HCT116 (cell line): ENCODE results near the gene ARHGEF17. TPM values are rescaled to one million over a fixed set of nuclear protein-coding genes. Genes with fewer than 3 reads are reported as not detected.

Source experiments
- ATAC-seq: fragments of 200-7000 bp; cut with Tn5 transposase; 2 replicates; pipeline ENCODE4 v1.9.1; 2020; ENCODE audit warnings: mild to moderate bottlenecking, moderate library complexity
- BruUV-seq: library from RNA; stranded (reverse); fragments of 400-500 nt; replicated peaks from 2 replicates; lab custom pipeline; 2021; lab: Mats Ljungman, UMichigan
- CTCF ChIA-PET: fragments of 300-600 bp; sonication (Branson Sonifier 250); formaldehyde crosslinking; loops from one replicate; lab custom pipeline; 2021; ENCODE audit warnings: antibody characterized with exemption; lab: Charles Lee
- POLR2A ChIA-PET: fragments of 300-600, 350-600 bp; sonication (Branson Sonifier 250); formaldehyde crosslinking; loops from one replicate; lab custom pipeline; 2021; ENCODE audit warnings: antibody characterized with exemption; lab: Charles Lee
- RAD21 ChIA-PET, 2 experiments: fragments of 300-600 bp; sonication (Branson Sonifier 250); formaldehyde crosslinking; loops; one replicate each; lab custom pipeline; 2023; ENCODE audit warnings: low total read pairs in 2 of 2; ENCODE audit not compliant: uncharacterized antibody in 2 of 2, unreplicated experiment in 2 of 2, low non-redundant PET in 1 of 2; lab: Charles Lee
- DNase-seq: peaks from one replicate; pipeline ENCODE4 v3.0.0-alpha.2; 2010; ENCODE audit warnings: low read depth, low spot score
- H2AFZ ChIP-seq: fragments of 200-600 bp; shearing (Covaris generic), sonication (generic); 2 replicates; pipeline ENCODE4 v1.6.1; 2017; ENCODE audit warnings: low read depth, mixed run types, mixed read lengths, antibody characterized with exemption, low read length; ENCODE audit not compliant: poor library complexity, severe bottlenecking
- H3K27ac ChIP-seq: 2 replicates; pipeline ENCODE4 v1.5.1; 2012; ENCODE audit warnings: low read depth, low read length
- H3K27me3 ChIP-seq: fragments of 200-600 bp; sonication (generic); 2 replicates; pipeline ENCODE4 v1.6.1; 2016; ENCODE audit warnings: mixed run types, low read length, mixed read lengths; ENCODE audit not compliant: insufficient read depth
- H3K36me3 ChIP-seq, 2 experiments: fragments of 200-500 bp in 1 of 2; fragments of 200-600 bp in 1 of 2; sonication (Bioruptor generic) in 1 of 2; sonication (generic) in 1 of 2; 2 replicates each; pipeline versions ENCODE4 v1.5.1 to v1.6.1; 2014 to 2016; ENCODE audit warnings: low read length in 2 of 2, inconsistent platforms in 1 of 2, mixed read lengths in 1 of 2, mixed run types in 1 of 2; ENCODE audit not compliant: insufficient read depth in 2 of 2, control insufficient read depth in 1 of 2
- H3K4me1 ChIP-seq, 2 experiments: fragments of 200-600 bp in 1 of 2; sonication (generic) in 1 of 2; 2 replicates each; pipeline versions ENCODE4 v1.5.1 to v1.6.1; 2012 to 2017; ENCODE audit warnings: low read length in 2 of 2, inconsistent platforms in 1 of 2, mild to moderate bottlenecking in 1 of 2, mixed read lengths in 1 of 2, mixed run types in 1 of 2, moderate library complexity in 1 of 2; ENCODE audit not compliant: insufficient read depth in 2 of 2, control insufficient read depth in 1 of 2
- H3K4me2 ChIP-seq: fragments of 200-600 bp; sonication (generic); 2 replicates; pipeline ENCODE4 v1.6.1; 2017; ENCODE audit warnings: mixed run types, low read length, mixed read lengths
- H3K4me3 ChIP-seq, 2 experiments: fragments of 200-600 bp in 1 of 2; sonication (generic) in 1 of 2; replicated peaks in 1 of 2; 2 replicates each; pipeline ENCODE4 v1.5.1; 2011 to 2016; ENCODE audit warnings: low read length in 2 of 2, control low read depth in 1 of 2, low read depth in 1 of 2, mild to moderate bottlenecking in 1 of 2, mixed read lengths in 1 of 2, mixed run types in 1 of 2
- H3K79me2 ChIP-seq: fragments of 200-600 bp; sonication (generic); 2 replicates; pipeline ENCODE4 v1.6.1; 2017; ENCODE audit warnings: mild to moderate bottlenecking, mixed run types, low read length, moderate library complexity, mixed read lengths; ENCODE audit not compliant: insufficient read depth
- H3K9ac ChIP-seq: fragments of 200-600 bp; sonication (generic); 2 replicates; pipeline ENCODE4 v1.6.1; 2016; ENCODE audit warnings: low read length, mixed read lengths
- H3K9me2 ChIP-seq: fragments of 200-600 bp; sonication (generic), shearing (Covaris generic); 2 replicates; pipeline ENCODE4 v1.6.1; 2017; ENCODE audit warnings: mixed run types, mild to moderate bottlenecking, moderate library complexity; ENCODE audit not compliant: insufficient read depth
- H3K9me3 ChIP-seq, 2 experiments: fragments of 200-500 bp in 1 of 2; fragments of 200-600 bp in 1 of 2; sonication (Bioruptor generic) in 1 of 2; sonication (generic) in 1 of 2; 2 replicates each; pipeline ENCODE4 v1.6.1; 2014 to 2017; ENCODE audit warnings: low read length in 2 of 2, mixed read lengths in 2 of 2, inconsistent platforms in 1 of 2, low read depth in 1 of 2, mild to moderate bottlenecking in 1 of 2, mixed run types in 1 of 2, moderate library complexity in 1 of 2; ENCODE audit not compliant: control insufficient read depth in 1 of 2, insufficient read depth in 1 of 2
- H4K20me1 ChIP-seq: fragments of 200-600 bp; sonication (generic), shearing (Covaris generic); 2 replicates; pipeline ENCODE4 v1.6.1; 2017; ENCODE audit warnings: mixed run types, mild to moderate bottlenecking, moderate library complexity; ENCODE audit not compliant: insufficient read depth
- ELF1 ChIP-seq: IDR thresholded peaks from 2 replicates; pipeline ENCODE4 v1.6.1; 2012; ENCODE audit warnings: low read depth, borderline replicate concordance
- EZH2 ChIP-seq: fragments of 200-600 bp; sonication (generic); IDR thresholded peaks from 2 replicates; pipeline ENCODE4 v1.6.1; 2017; ENCODE audit warnings: antibody characterized with exemption, mixed run types
- FOSL1 ChIP-seq: IDR thresholded peaks from 2 replicates; pipeline ENCODE4 v1.6.1; 2012; ENCODE audit warnings: low read depth
- JUND ChIP-seq: IDR thresholded peaks from 2 replicates; pipeline ENCODE4 v1.6.1; 2012
- POLR2A ChIP-seq: IDR thresholded peaks from 2 replicates; pipeline ENCODE4 v1.7.0; 2011; ENCODE audit warnings: borderline replicate concordance; ENCODE audit not compliant: insufficient read depth, insufficient read length; ENCODE audit errors: extremely low read depth
- RAD21 ChIP-seq: IDR thresholded peaks from 2 replicates; pipeline ENCODE4 v1.6.1; 2012; ENCODE audit warnings: low read depth, mild to moderate bottlenecking
- ZFX ChIP-seq: fragments of 450-650 bp; IDR thresholded peaks from 2 replicates; pipeline ENCODE4 v1.6.1; 2017
- intact Hi-C: fragments of 100-400 bp; cut with micrococcal nuclease; formaldehyde crosslinking; loops from 2 replicates; pipeline ENCODE4 v1.10.0; 2022
- total RNA-seq: library from RNA; stranded (reverse); gene quantifications from one replicate; pipeline ENCODE4 v1.2.1, GENCODE V29; 2021; ENCODE audit not compliant: unreplicated experiment

ARHGEF17 gene
- total RNA-seq, 1 experiment from 2014 or later: 18.2 TPM

DNA sequence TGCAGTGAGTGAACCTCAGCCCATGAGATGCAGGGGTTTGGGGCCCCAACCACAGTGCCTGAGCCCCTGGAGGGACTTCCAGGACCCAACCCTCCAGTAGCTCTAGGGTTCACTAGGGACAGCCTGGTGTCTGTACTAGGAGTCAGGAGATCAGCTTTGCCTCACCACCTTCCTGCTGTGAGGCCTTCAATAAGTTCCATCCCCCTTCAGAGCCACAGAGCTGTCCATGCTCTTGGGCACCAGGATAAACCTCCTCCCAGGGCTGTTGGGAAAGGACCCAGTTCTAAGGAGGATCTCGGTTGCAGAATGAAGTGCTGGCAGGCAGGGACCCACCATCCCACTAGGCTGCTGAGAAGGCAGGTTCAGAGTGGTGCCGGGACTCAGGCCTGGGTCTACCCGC lies 9.7 kb downstream of the ARHGEF17 start:
- Histone ChIP-seq H3K27me3 (no peaks in the 10 kb centered on the region), H3K36me3 (no peaks in the 10 kb centered on the region), H3K9me3 (no peaks in the 10 kb centered on the region), H3K9me2 (no peaks in the 10 kb centered on the region), H2AFZ (no peak overlapping the region), H3K79me2 (0 out of 2 replicates have a peak, but pooled peaks cover 6% of the 10 kb centered on the region), H3K4me2 (no peak overlapping the region), H4K20me1 (no peaks in the 10 kb centered on the region), H3K4me1 (peaks cover 19 to 41% of the 10 kb centered on the region in 2 experiments), H3K27ac (no peak overlapping the region), H3K9ac (no peak overlapping the region), H3K4me3 (no peak overlapping the region)
- intact Hi-C loops: no loop called here
- ChIA-PET CTCF (interaction anchor here (0.7 kb wide), 1 partner anchor 13 kb away, joined by 3 read pairs; no protein-coding TSS in a partner anchor), POLR2A (no interaction called here), RAD21 (no interaction called here)
- DNase-seq (no peak), ATAC-seq (no peak)
- TF ChIP-seq ELF1 (no peak), POLR2A (no peak), JUND (no peak)
- BruUV-seq: no TSS peak

DNA sequence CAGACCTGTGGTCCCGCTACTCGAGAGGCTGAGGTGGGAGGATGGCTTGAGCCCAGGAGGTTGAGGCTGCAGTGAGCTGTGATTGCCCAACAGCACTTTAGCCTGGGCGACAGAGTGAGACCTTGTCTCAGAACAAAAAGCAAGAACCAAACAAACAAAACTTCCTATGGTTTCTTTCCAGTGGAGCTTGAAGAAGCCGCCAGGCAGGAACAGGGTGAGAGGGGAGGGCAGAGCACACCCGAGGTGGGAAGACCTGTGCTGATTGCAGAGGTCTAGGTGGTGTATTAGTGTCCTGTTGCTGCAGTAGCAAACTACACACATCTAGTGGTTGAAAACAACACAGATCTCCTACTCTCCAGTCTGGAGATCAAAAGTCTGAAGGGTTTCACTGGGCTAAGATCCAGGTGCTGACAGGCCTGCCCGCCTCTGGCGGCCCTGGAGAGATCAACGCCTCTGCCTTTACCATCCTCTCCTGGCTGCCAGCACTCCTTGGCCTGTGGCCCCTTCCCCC lies 10.5 kb downstream of the ARHGEF17 start:
- Histone ChIP-seq H3K9me2 (no peaks in the 10 kb centered on the region), H3K9me3 (no peaks in the 10 kb centered on the region), H3K36me3 (no peaks in the 10 kb centered on the region), H3K4me2 (no peak overlapping the region), H3K4me3 (no peak overlapping the region), H3K27me3 (no peaks in the 10 kb centered on the region), H3K79me2 (0 out of 2 replicates have a peak, but pooled peaks cover 6% of the 10 kb centered on the region), H3K27ac (no peak overlapping the region), H3K4me1 (peaks cover 26 to 41% of the 10 kb centered on the region in 2 experiments), H3K9ac (no peak overlapping the region), H4K20me1 (no peaks in the 10 kb centered on the region), H2AFZ (no peak overlapping the region)
- CTCF ChIA-PET: no interaction called here
- DNase-seq (no peak), ATAC-seq (no peak)
- POLR2A ChIA-PET: no interaction called here
- TF ChIP-seq FOSL1 (no peak), ZFX (no peak), RAD21 (no peak), EZH2 (no peak), POLR2A (no peak)
- no TSS peak for BruUV-seq
- intact Hi-C loops: no loop called here
- RAD21 ChIA-PET: no interaction called here
